Urinary bladder (tissue), 4 donors: ENCODE results near the gene ITFG1. TPM values are rescaled to one million over a fixed set of nuclear protein-coding genes. Genes with fewer than 3 reads are reported as not detected.
A peak's percentile ranks its signal among the peaks of the same experiment; 100 is the strongest.
"Not testable (repeated sequence)": the region's sequence is repeated elsewhere in the genome, so short reads cannot be mapped to it uniquely, and the experiment has no call there.

Experiments
- DNase-seq: peaks from one replicate; pipeline ENCODE4 v3.0.0-alpha.2; 2015; ENCODE audit errors: extremely low spot score
- H3K27ac ChIP-seq: one replicate; pipeline ENCODE4 v1.5.1; 2013; ENCODE audit warnings: low read depth, mild to moderate bottlenecking, moderate library complexity
- H3K36me3 ChIP-seq: one replicate; pipeline ENCODE4 v1.6.1; 2013; ENCODE audit warnings: mild to moderate bottlenecking, moderate library complexity; ENCODE audit not compliant: insufficient read depth
- H3K4me1 ChIP-seq: one replicate; pipeline ENCODE4 v1.6.1; 2013; ENCODE audit warnings: mild to moderate bottlenecking, moderate library complexity; ENCODE audit not compliant: insufficient read depth
- H3K4me3 ChIP-seq: one replicate; pipeline ENCODE4 v1.5.1; 2013; ENCODE audit warnings: low read depth, low read length
- WGBS: extraction: QIAGEN DNeasy Blood & Tissue Kit; methylation state at CpG from one replicate; pipeline ENCODE4 v1.1.7; 2013; 5-methylcytosine and 5-hydroxymethylcytosine counted together
- polyA plus RNA-seq: library from polyadenylated mRNA; stranded (reverse); fragments of 200-250 nt; gene quantifications from one replicate; pipeline ENCODE4 v1.2.3, GENCODE V29; 2013
- total RNA-seq: library from RNA; depleted of rRNA; stranded (reverse); fragments of >200 nt; gene quantifications from one replicate; pipeline ENCODE4 v1.2.3, GENCODE V29; 2014
- donor health status: healthy with polysubstance abuse.
- donor health status: healthy.

The ITFG1 gene
- total and polyA plus RNA-seq, 2 donors, result 44.9 to 125 TPM

GRCh38 chr16:47150067-47150466 lies 310.8 kb downstream of the ITFG1 start:
- no peaks in the 10 kb centered on the region for H3K4me1 ChIP-seq
- DNase-seq, result no peak
- H3K27ac ChIP-seq, result no peak overlapping the region
- 97% methylated on average over 3 of the region's 3 CpGs for whole genome bisulfite sequencing
- H3K36me3 ChIP-seq, result peaks cover 1% of the 10 kb centered on the region
- H3K4me3 ChIP-seq, result no peak overlapping the region

- no peak for DNase-seq
- no peak overlapping the region for H3K27ac ChIP-seq
- 15% methylated on average over 10 of the region's 10 CpGs for WGBS
- H3K4me1 ChIP-seq, result no peaks in the 10 kb centered on the region
- H3K36me3 ChIP-seq, result no peaks in the 10 kb centered on the region
- peak overlapping the region; percentile 54 for H3K4me3 ChIP-seq
Observed at GRCh38 chr16:47144559-47144877, 316.3 kb downstream of the ITFG1 start.

DNA sequence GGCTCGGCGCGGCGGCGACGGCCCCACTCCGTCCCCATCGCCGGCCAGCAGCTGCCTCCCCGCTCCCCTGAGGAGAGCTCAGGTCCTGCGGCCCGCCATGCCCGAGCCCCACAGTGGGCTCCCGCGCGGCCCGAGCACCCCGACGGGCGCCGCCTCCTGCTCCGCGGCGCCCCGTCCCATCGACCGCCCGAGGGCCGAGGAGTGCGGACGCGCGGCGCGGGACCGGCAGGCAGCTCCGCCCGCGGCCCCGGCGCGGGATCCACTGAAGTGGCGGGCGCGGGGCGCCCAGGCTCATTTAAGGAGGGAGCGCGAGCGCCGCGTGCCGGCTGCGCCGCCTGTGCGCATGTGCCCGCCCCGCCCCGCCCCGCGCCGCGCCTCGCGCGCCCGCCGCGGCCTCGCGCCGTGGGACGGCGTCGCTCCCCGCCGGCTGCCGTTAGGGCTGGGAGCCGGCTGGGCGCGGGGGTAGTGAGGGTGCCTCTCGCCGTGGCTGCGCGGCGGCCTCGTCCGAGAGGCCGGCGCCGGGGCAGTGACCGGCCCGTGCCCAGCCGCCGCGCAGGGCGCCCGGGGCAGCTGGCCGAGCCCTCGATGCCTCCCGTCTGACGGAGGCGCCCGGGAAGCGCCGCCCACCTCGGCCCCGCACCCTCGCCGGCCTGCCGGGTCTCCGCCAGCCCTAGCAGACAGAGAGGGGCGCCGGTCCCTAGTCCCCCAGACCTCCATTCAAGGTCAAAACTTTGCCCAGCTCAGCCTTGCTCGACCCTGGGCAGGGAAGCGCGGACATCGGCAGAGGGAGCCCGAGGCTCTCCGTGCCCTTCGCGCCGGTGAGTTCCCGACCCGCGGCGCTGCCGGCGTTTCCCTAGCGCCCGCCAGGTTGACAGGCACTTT lies 316.9 kb downstream of the ITFG1 start, which contains the start of gene NETO2:
Gene NETO2, minus strand, starts transcription at position 269 of the 882 bp plus-strand sequence. CDS start 333 bp downstream, outside the sequence.
- no peak for DNase-seq
- Histone ChIP-seq H3K4me3 (peak within 1 kb of the TSS; percentile 54), H3K4me1 (no peaks in the 10 kb centered on the region), H3K36me3 (no peaks in the 10 kb centered on the region), H3K27ac (no peak within 1 kb of the TSS)
- under 1% methylated on average over 130 of the region's 130 CpGs for WGBS

GRCh38 chr16:47142821-47143676 lies 317.8 kb downstream of the ITFG1 start:
- Histone ChIP-seq H3K4me1 (no peaks in the 10 kb centered on the region), H3K4me3 (peak overlapping the region; percentile 54), H3K36me3 (no peaks in the 10 kb centered on the region), H3K27ac (no peak overlapping the region)
- under 1% methylated on average over 111 of the region's 111 CpGs for WGBS
- no peak for DNase-seq

DNA sequence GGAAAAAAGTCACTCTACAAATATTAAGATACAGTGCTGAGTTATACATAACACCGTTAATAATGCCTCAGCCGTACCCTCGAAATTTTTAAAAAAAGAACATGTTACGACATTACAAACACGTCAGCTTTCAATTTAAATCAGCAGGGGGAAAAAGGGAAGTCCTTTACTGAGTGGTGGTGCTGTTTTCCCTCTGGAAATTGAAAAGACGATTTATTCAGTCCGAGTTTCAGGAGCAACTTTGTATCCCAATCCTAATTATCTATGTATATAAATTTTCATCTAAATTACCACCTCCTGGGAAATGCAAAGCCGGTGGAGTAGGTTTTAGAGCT lies 318.4 kb downstream of the ITFG1 start:
- Histone ChIP-seq H3K4me3 (peak overlapping the region; percentile 54), H3K27ac (no peak overlapping the region), H3K36me3 (no peaks in the 10 kb centered on the region), H3K4me1 (no peaks in the 10 kb centered on the region)
- DNase-seq, result no peak
- 3% methylated on average over 8 of the region's 8 CpGs for WGBS

GRCh38 chr16:47141773-47142485 lies 318.9 kb downstream of the ITFG1 start:
- WGBS, result 2% methylated on average over 26 of the region's 26 CpGs
- Histone ChIP-seq H3K4me3 (peak overlapping the region; percentile 54), H3K27ac (no peak overlapping the region), H3K4me1 (no peaks in the 10 kb centered on the region), H3K36me3 (no peaks in the 10 kb centered on the region)
- DNase-seq, result peak; percentile 81

- Histone ChIP-seq H3K4me1 (no peaks in the 10 kb centered on the region), H3K36me3 (no peaks in the 10 kb centered on the region), H3K4me3 (no peak overlapping the region), H3K27ac (no peak overlapping the region)
- DNase-seq, result no peak
- WGBS, result 68% methylated on average over 4 of the region's 4 CpGs
Observed at GRCh38 chr16:47140686-47141085, 320.2 kb downstream of the ITFG1 start.

DNA sequence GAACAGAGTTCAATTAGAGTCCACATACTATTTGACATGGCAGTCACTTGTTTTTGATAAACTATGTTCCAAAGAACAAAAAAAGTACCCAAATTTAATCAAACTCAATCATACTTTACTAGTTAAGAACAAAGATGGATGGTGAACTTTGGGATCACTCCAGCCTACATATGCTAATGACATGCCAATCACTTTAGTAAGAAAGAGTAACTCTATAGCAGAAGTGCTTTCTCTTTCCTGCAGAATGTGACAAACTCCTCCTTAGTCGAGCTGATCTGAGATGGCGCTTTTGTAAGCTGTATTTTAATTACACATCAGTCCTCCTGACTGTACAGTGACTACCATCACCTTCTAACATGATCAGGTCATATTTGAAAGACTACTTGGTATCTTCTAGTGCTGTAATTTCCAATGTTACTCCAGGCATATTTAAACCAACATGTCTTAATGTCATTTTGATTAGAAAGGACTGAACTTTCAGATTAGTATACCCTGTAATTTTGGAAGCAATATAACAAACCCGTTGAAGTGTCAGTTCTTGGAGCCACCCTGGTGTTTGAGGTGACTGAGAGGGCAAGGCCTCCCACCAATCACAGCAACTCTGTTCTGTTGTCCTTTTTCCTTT lies 321.2 kb downstream of the ITFG1 start:
- Histone ChIP-seq H3K36me3 (no peaks in the 10 kb centered on the region), H3K27ac (no peak overlapping the region), H3K4me1 (no peaks in the 10 kb centered on the region), H3K4me3 (no peak overlapping the region)
- WGBS, result 65% methylated on average over 3 of the region's 3 CpGs
- no peak for DNase-seq

- WGBS, result 79% methylated on average over 9 of the region's 9 CpGs
- not testable (repeated sequence) for H3K36me3 ChIP-seq, H3K27ac ChIP-seq, H3K4me1 ChIP-seq, DNase-seq, H3K4me3 ChIP-seq
Observed at GRCh38 chr16:47137925-47138324, 322.9 kb downstream of the ITFG1 start.

- Histone ChIP-seq H3K4me3 (no peak overlapping the region), H3K4me1 (no peaks in the 10 kb centered on the region), H3K36me3 (no peaks in the 10 kb centered on the region), H3K27ac (no peak overlapping the region)
- WGBS, result 81% methylated on average over 8 of the region's 8 CpGs
- DNase-seq, result no peak
Observed at GRCh38 chr16:47136099-47136842, 324.6 kb downstream of the ITFG1 start.

DNA sequence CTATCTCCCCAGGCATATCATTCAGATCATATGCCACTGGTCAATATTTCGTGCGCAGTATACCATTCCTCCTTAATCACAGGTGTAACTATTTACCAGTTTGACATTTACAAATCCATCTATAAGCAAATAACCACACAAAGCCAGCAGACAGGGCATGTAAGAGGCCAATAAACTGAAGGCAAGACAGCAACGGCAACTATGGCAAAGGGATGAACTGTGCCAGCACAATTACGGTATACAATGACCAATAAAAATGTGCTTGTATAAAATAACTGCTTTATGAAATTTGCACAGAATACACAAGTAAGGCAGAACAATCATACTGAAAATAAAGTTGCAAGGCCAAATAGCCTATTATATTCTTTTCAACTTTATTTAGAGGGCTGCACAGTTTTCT lies 326.3 kb downstream of the ITFG1 start:
- Histone ChIP-seq H3K27ac (no peak overlapping the region), H3K4me1 (no peaks in the 10 kb centered on the region), H3K4me3 (no peak overlapping the region), H3K36me3 (no peaks in the 10 kb centered on the region)
- WGBS, result 78% methylated on average over 4 of the region's 4 CpGs
- no peak for DNase-seq

DNA sequence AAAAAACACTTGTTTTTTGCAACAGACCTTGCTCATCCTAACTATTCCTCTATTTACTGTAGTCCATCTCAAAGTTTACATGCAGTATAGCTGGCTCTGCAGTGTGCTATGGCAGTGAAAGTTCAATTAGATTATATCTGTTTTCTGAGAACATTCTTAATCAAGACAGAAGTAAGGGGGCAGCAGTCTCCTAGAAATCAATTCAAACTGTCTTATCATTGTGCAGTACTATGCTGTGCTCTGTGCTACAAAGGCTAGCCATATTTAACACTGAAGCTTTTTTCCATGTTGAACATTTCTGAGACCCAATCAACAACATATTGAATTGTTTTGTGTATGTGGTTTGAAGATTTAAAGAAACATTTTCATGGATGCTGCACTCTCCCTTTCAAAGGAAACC lies 328.6 kb downstream of the ITFG1 start:
- Histone ChIP-seq H3K4me1 (no peaks in the 10 kb centered on the region), H3K4me3 (no peak overlapping the region), H3K36me3 (no peaks in the 10 kb centered on the region), H3K27ac (no peak overlapping the region)
- no peak for DNase-seq
